ENCODE data around the gene INHBA. TPM values are rescaled to one million over a fixed set of nuclear protein-coding genes. Genes with fewer than 3 reads are reported as not detected.

INHBA gene
- total and polyA plus RNA-seq, 2 of the 4 experiments (the other 2 are of a cell fraction), result 60.2 to 112 TPM

DNA sequence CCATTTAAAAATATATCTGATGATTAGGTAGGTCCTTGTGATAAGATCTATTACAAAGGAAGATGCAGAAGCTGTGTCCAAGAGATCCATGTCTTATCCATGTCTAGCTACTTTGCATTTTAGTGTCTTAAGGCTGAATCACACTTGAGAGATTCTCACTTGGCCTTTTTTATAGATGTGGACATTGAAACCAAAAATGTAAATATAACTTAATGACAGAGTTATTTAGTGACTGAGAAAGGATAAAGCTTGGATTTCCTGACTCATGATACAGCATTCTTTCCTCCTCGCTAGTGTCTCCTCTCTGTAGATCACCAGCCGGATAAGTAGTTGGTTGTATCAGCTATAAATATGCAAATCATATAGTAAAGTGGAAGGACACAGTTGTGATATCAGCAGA lies 23.3 kb downstream of the INHBA start:
- H4K20me1 ChIP-seq (ENCODE audit: insufficient read depth, low read length), result 0 out of 2 replicates have a peak, but pooled peaks cover under 1% of the 10 kb centered on the region
- H3K9me3 ChIP-seq (ENCODE audit: control insufficient read depth, insufficient read depth, low read length), result no peaks in the 10 kb centered on the region
- ChIA-PET POLR2A (ENCODE audit: unreplicated experiment) (no interaction called here), CTCF (interaction anchor here (0.5 to 1.1 kb wide), 2 partner anchors 189 to 916 kb away, joined by 3 read pairs; no protein-coding TSS in a partner anchor)
- H3K56ac ChIP-seq (ENCODE audit: extremely low read depth, insufficient read depth, low read length), result no peak overlapping the region
- H2AK5ac ChIP-seq (ENCODE audit: low read depth, low read length), result peak overlapping the region; percentile 32; the same call in 1 of the 2 replicates
- H3K4ac ChIP-seq (ENCODE audit: low read depth, low read length), result peak overlapping the region; percentile 26; the same call in 1 of the 2 replicates
- intact Hi-C loops (cut with micrococcal nuclease), result no loop called here
- H4K8ac ChIP-seq (ENCODE audit: low read depth in 2 of 2, low read length in 2 of 2), result no peak overlapping the region
- no peaks in the 10 kb centered on the region for H3K9me1 ChIP-seq (ENCODE audit: insufficient read depth, low read length)
- peak overlapping the region; percentile 34; the same call in 1 of the 2 replicates for H3K18ac ChIP-seq (ENCODE audit: low read depth, low read length)
- peak overlapping the region; percentile 47; the same call in 1 of the 2 replicates for H3K4me2 ChIP-seq (ENCODE audit: low read depth, low read length)
- in situ Hi-C loops (cut with MboI; ENCODE audit: low sequenced_read_pairs), result no loop called here
- no peaks in the 10 kb centered on the region for H3K36me3 ChIP-seq (ENCODE audit: control insufficient read depth, insufficient read depth, low read length)
- TF ChIP-seq, protein P1, sequence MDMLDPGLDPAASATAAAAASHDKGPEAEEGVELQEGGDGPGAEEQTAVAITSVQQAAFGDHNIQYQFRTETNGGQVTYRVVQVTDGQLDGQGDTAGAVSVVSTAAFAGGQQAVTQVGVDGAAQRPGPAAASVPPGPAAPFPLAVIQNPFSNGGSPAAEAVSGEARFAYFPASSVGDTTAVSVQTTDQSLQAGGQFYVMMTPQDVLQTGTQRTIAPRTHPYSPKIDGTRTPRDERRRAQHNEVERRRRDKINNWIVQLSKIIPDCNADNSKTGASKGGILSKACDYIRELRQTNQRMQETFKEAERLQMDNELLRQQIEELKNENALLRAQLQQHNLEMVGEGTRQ (IDR thresholded peaks at IDR 0.05; ENCODE audit: low read depth, low read length), result no peak
- peak; percentile 40; the same call in 1 of the 2 replicates for TF ChIP-seq NFE2L2 (IDR thresholded peaks at IDR 0.05; ENCODE audit: low read depth, low read length)
- no peak for TF ChIP-seq CHD1 (IDR thresholded peaks at IDR 0.05; ENCODE audit: low read depth, low read length)
- H3K4me1 ChIP-seq (ENCODE audit: control insufficient read depth, insufficient read depth, low read length), result peaks cover 5% of the 10 kb centered on the region
- H2BK5ac ChIP-seq (ENCODE audit: low read depth, low read length, poor library complexity, severe bottlenecking), result peak overlapping the region; percentile 53
- peak; percentile 85 for ATAC-seq (ENCODE audit: low read depth)
- H3K27ac ChIP-seq (ENCODE audit: insufficient read depth, low read length), result peak overlapping the region; percentile 48
- dilution Hi-C loops (cut with HindIII; ENCODE audit: low sequenced_read_pairs, unreplicated experiment), result no loop called here
- no peak overlapping the region for H4K91ac ChIP-seq (ENCODE audit: insufficient read depth, low read depth, low read length)
- H3K23ac ChIP-seq (ENCODE audit: low read depth, low read length), result no peak overlapping the region
- H2BK20ac ChIP-seq (ENCODE audit: low read depth, low read length), result peak overlapping the region; percentile 19; the same call in 1 of the 2 replicates
- H3K79me1 ChIP-seq (ENCODE audit: low read depth in 1 of 2, low read length in 2 of 2), result no peaks in the 10 kb centered on the region
- no peaks in the 10 kb centered on the region for H3K27me3 ChIP-seq (ENCODE audit: control insufficient read depth, insufficient read depth, low read length)
- no peak overlapping the region for H3K9ac ChIP-seq (ENCODE audit: low read depth, low read length)
- H3K14ac ChIP-seq (replicated peaks; ENCODE audit: low read depth, low read length), result peak overlapping the region; percentile 2; the same call in 1 of the 2 replicates
- H4K5ac ChIP-seq (ENCODE audit: low read depth, low read length), result peak overlapping the region; percentile 16; the same call in 1 of the 2 replicates
- DNase-seq, result peak; percentile 71
- peak overlapping the region; percentile 5; the same call in 1 of the 3 replicates for H2BK15ac ChIP-seq (ENCODE audit: low read depth, low read length)
- H2BK120ac ChIP-seq (ENCODE audit: low read depth, low read length), result peak overlapping the region; percentile 1; the same call in 1 of the 2 replicates
- no peak overlapping the region for H2AFZ ChIP-seq (replicated peaks; ENCODE audit: low read length, poor library complexity)
- BruUV-seq (replicated peaks), result no TSS peak
- WGBS, 2 experiments (ENCODE audit: extremely low coverage in 2 of 2, insufficient read length in 1 of 2), result no CpG with 5 or more reads among the region's 2 CpGs
- H3K4me3 ChIP-seq (ENCODE audit: insufficient read depth, low read depth, low read length), result no peak overlapping the region
- no peak overlapping the region for H2AK9ac ChIP-seq (replicated peaks; ENCODE audit: low read depth, low read length, poor library complexity)

Measured in IMR-90 (cell line).